ENCODE results near the gene ANO7. TPM values are rescaled to one million over a fixed set of nuclear protein-coding genes. Genes with fewer than 3 reads are reported as not detected.

Gene ANO7
- total and polyA plus RNA-seq, 2 donors (not counting 1 experiment from before 2014, with no cell fraction given): 0.64 to 1.8 TPM

DNA sequence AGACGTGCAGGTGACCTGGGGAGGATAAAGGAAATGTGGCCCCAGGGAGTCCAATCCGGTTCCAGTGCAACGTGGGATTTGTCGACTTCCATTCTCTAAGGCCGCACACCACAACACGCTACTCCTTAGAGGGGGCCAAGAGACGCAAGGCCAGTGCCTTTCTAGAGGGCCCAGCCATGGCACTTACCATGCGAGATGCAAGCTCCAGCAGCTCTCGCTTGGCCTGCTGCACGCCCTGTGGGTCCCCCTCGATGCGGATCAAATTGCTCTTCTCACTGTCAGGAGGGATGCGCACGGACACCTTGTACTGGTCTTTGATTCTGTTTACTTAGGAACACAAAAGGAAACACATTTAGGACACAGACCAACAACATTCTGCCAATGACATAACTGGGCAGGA lies 61.2 kb downstream of the ANO7 start:
- intact Hi-C loops (cut with micrococcal nuclease): no loop called here
- no peaks in the 10 kb centered on the region for H3K4me1 Mint-ChIP-seq
- Histone ChIP-seq H3K36me3 (replicated peaks in 1 of 2; ENCODE audit: control extremely low read depth in 1 of 2, control insufficient read depth in 1 of 2, extremely low read depth in 1 of 2, insufficient read depth in 2 of 2, low read length in 1 of 2) (peaks cover 1 to 88% of the 10 kb centered on the region in 2 experiments), H3K4me1 (ENCODE audit: control insufficient read depth in 2 of 2, insufficient read depth in 2 of 2, low read length in 2 of 2) (no peaks in the 10 kb centered on the region), H3K4me3 (ENCODE audit: control extremely low read depth in 1 of 5, extremely low read depth in 1 of 5, insufficient read depth in 1 of 5, low read depth in 2 of 5, low read length in 4 of 5) (no peak overlapping the region), H2AFZ (ENCODE audit: insufficient read depth, low read depth, low read length, poor library complexity, severe bottlenecking) (no peak overlapping the region), H3K9me3 (ENCODE audit: control extremely low read depth in 1 of 3, control insufficient read depth in 2 of 3, insufficient read depth in 1 of 3, low read length in 2 of 3) (no peaks in the 10 kb centered on the region), H3K27ac (ENCODE audit: low read length in 2 of 2) (no peak overlapping the region), H3K27me3 (replicated peaks in 1 of 4; ENCODE audit: control extremely low read depth in 1 of 4, control insufficient read depth in 3 of 4, insufficient read depth in 4 of 4, low read length in 3 of 4) (no peaks in the 10 kb centered on the region), H3K79me2 (ENCODE audit: control insufficient read depth, insufficient read depth, low read length) (peaks cover 4% of the 10 kb centered on the region), H3K9ac (ENCODE audit: low read length) (no peak overlapping the region), H3K4me2 (replicated peaks; ENCODE audit: low read depth, low read length, poor library complexity, severe bottlenecking) (no peak overlapping the region), H4K20me1 (ENCODE audit: control insufficient read depth, insufficient read depth, low read length, poor library complexity, severe bottlenecking) (no peaks in the 10 kb centered on the region)
- 97% methylated on average over 14 of the region's 14 CpGs for WGBS (ENCODE audit: insufficient coverage)
- H3K4me3 Mint-ChIP-seq: no peak overlapping the region
- no peak for ATAC-seq (ENCODE audit: low read depth)
- CTCF ChIA-PET: no interaction called here
- POLR2A ChIA-PET: no interaction called here
- H3K27me3 Mint-ChIP-seq: no peaks in the 10 kb centered on the region
- no peak for DNase-seq
- TF ChIP-seq EZH2 (IDR thresholded peaks at IDR 0.05; ENCODE audit: borderline replicate concordance, insufficient read depth, low read depth, low read length, poor library complexity, severe bottlenecking): no peak
- TF ChIP-seq, protein P1, sequence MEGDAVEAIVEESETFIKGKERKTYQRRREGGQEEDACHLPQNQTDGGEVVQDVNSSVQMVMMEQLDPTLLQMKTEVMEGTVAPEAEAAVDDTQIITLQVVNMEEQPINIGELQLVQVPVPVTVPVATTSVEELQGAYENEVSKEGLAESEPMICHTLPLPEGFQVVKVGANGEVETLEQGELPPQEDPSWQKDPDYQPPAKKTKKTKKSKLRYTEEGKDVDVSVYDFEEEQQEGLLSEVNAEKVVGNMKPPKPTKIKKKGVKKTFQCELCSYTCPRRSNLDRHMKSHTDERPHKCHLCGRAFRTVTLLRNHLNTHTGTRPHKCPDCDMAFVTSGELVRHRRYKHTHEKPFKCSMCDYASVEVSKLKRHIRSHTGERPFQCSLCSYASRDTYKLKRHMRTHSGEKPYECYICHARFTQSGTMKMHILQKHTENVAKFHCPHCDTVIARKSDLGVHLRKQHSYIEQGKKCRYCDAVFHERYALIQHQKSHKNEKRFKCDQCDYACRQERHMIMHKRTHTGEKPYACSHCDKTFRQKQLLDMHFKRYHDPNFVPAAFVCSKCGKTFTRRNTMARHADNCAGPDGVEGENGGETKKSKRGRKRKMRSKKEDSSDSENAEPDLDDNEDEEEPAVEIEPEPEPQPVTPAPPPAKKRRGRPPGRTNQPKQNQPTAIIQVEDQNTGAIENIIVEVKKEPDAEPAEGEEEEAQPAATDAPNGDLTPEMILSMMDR (IDR thresholded peaks at IDR 0.05): no peak
- H3K27ac Mint-ChIP-seq: no peak overlapping the region
- no peaks in the 10 kb centered on the region for H3K9me3 Mint-ChIP-seq (ENCODE audit: insufficient read depth)

DNA sequence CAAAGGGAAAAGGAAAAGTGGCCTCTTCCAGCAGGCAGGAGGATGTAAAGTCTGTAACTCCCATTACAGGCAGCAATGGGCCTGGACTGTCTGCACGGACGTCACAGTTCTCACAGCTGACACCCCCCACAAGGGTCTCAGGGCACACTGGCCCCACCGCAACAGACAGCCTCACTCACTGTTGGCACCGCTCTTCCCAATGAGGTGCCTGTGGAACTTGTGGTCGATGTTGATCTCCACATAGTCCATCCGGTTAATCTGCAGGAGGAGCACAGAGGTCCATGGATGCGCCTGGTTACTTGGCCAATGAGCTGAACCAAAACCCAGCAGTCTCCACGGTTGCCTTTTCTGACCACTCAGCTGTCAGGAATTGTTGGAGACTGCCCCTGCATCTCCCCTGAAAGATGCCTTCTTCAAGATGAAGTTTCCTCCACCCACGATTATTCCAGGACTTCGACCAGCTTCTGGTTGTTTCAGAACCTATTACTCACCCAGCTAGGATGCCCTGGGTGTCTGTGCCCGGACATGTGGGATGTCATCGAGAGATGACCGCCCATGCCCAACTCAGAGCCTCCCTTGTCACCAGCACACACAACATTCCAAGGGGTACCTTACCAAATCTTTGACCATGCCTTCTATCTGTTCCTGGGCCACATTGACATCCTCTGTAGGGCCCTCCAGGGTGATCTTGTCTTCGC lies 64.5 kb downstream of the ANO7 start:
- Mint-ChIP-seq H3K4me1 (no peaks in the 10 kb centered on the region), H3K9me3 (ENCODE audit: insufficient read depth) (no peaks in the 10 kb centered on the region), H3K27ac (no peak overlapping the region), H3K4me3 (no peak overlapping the region), H3K27me3 (no peaks in the 10 kb centered on the region)
- no peak overlapping the region for H3K9ac ChIP-seq (ENCODE audit: low read length)
- no peak overlapping the region for H3K4me3 ChIP-seq (ENCODE audit: control extremely low read depth in 1 of 5, extremely low read depth in 1 of 5, insufficient read depth in 1 of 5, low read depth in 2 of 5, low read length in 4 of 5)
- ChIA-PET POLR2A (no interaction called here), CTCF (no interaction called here)
- 98% methylated on average over 14 of the region's 14 CpGs for WGBS (ENCODE audit: insufficient coverage)
- intact Hi-C loops (cut with micrococcal nuclease): no loop called here
- DNase-seq (no peak), ATAC-seq (ENCODE audit: low read depth) (no peak)
- TF ChIP-seq, protein P1 (IDR thresholded peaks at IDR 0.05): no peak
- no peak for TF ChIP-seq EZH2 (IDR thresholded peaks at IDR 0.05; ENCODE audit: borderline replicate concordance, insufficient read depth, low read depth, low read length, poor library complexity, severe bottlenecking)
- H3K36me3 ChIP-seq (replicated peaks in 1 of 2; ENCODE audit: control extremely low read depth in 1 of 2, control insufficient read depth in 1 of 2, extremely low read depth in 1 of 2, insufficient read depth in 2 of 2, low read length in 1 of 2): peaks cover 2 to 88% of the 10 kb centered on the region in 2 experiments
- no peak overlapping the region for H3K4me2 ChIP-seq (replicated peaks; ENCODE audit: low read depth, low read length, poor library complexity, severe bottlenecking)
- no peaks in the 10 kb centered on the region for H3K27me3 ChIP-seq (replicated peaks in 1 of 4; ENCODE audit: control extremely low read depth in 1 of 4, control insufficient read depth in 3 of 4, insufficient read depth in 4 of 4, low read length in 3 of 4)
- H4K20me1 ChIP-seq (ENCODE audit: control insufficient read depth, insufficient read depth, low read length, poor library complexity, severe bottlenecking): peaks cover 8% of the 10 kb centered on the region
- H3K9me3 ChIP-seq (ENCODE audit: control extremely low read depth in 1 of 3, control insufficient read depth in 2 of 3, insufficient read depth in 1 of 3, low read length in 2 of 3): no peaks in the 10 kb centered on the region
- peaks cover 12% of the 10 kb centered on the region for H3K79me2 ChIP-seq (ENCODE audit: control insufficient read depth, insufficient read depth, low read length)
- no peak overlapping the region for H2AFZ ChIP-seq (ENCODE audit: insufficient read depth, low read depth, low read length, poor library complexity, severe bottlenecking)
- H3K27ac ChIP-seq (ENCODE audit: low read length in 2 of 2): no peak overlapping the region
- H3K4me1 ChIP-seq (ENCODE audit: control insufficient read depth in 2 of 2, insufficient read depth in 2 of 2, low read length in 2 of 2): no peaks in the 10 kb centered on the region

Measured in B cell (primary cell).